ENCODE results near the gene CBLN3.
A peak's percentile ranks its signal among the peaks of the same experiment; 100 is the strongest.

Gene CBLN3

DNA sequence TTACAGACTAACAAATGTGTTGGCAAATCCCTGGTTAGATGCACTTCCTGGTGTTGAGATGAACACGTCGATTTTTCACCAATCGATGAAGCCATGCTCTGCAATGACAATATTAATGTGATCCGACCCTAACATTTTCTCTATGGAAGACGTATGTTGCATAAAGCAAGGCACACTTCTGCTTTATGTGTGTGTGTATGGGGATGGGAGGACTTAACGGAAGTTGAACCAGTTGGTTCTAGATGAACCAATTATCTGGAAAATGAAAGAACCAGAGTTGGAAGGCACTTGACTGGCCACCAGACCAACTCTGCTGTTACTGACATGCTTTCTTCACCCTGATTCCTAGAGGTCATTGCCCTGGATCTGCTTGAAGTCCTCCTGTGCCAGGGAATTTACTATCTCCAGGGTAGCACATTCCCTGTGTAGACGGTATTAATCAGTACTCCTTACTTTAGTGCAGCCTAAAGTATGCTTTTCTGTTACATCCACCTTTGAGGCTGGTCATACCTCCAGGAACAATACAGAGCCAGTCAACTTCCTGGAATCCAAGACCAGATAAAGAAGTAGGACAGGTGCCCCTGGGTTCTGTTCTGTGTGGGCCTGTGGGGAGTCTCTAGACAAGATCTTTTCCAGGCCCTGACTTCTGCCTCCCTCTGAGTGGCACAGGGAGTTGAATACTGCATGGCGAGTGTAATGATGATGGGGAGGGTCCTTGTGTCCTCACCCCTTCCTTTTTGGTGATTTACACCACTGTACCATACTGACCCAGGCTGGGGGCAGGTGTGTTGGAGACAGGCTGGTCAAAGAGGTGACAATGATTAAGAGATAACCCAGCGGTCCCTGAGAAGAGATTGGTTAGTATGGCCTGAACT, 9.0 kb upstream of the CBLN3 start:
- no peak for DNase-seq

DNA sequence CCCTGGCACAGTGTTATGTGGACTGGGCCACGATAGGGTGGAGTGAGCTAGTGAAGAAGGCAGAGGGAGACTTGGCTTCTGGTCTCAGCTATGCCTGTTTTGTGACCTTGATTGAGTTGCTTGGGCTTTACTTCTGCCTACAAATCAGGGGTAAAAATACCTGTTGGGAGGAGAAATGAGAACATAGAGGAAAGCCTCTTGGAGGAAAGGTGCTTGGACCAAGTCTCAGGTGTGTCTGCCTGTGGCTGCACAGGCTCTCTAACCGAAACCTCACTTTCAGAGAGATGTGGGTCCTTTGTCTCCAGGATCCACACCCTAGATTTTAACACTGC, 8.2 kb upstream of the CBLN3 start:
- no peak for DNase-seq

DNA sequence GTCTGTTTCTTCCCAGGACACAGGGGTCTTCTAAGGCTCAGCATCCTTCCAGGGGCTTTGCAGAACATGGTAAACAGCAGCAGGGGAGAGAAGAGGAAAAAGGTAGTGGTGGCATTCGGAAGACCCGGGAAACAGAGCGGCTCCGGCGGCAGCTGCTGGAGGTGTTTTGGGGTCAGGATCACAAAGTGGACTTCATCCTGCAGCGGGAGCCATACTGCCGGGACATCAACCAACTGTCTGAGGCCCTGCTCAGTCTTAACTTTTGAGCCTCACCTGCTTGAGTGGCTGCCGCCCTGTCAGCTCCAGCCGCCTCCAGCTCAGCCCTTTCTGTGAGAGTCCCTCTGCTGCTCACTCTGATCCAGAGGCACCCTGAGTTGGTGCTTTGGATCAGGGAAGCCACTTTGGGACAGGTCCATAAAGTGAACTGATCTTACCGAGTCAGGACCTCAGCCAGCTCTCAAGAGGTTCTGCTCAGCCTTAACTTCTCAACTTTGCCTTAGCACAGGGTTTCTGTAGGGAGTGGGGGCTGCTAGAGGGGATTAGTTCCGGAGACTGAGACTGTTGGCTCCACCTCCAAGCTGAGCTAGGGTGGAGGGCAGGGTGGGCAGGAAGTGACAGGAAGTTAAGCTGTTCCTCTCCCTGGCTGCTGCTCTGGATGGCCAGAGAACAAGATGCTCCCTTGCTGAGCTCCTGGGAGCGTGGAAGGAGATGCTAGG, 7.7 kb upstream of the CBLN3 start:
- no peak for DNase-seq

GRCh38 chr14:24436355-24437019, 7.0 kb upstream of the CBLN3 start:
- DNase-seq, result peak; percentile 32 to 74

DNA sequence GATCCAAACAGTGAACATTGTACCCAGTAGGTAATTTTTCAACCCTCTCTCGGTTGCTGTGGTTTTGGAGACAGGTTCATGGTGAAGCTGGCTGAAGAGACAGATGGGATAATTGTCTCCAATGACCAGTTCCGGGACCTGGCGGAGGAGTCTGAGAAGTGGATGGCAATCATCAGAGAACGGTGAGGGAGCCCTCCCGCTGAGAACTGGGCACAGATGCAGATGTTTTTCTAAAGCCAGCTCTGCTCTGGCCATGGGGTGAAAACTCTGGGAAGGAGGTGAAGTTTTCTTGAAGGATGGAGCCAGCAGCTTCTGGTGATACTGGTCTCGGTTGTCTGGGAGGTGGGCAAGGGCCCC, 6.5 kb upstream of the CBLN3 start:
- no peak for DNase-seq

DNA sequence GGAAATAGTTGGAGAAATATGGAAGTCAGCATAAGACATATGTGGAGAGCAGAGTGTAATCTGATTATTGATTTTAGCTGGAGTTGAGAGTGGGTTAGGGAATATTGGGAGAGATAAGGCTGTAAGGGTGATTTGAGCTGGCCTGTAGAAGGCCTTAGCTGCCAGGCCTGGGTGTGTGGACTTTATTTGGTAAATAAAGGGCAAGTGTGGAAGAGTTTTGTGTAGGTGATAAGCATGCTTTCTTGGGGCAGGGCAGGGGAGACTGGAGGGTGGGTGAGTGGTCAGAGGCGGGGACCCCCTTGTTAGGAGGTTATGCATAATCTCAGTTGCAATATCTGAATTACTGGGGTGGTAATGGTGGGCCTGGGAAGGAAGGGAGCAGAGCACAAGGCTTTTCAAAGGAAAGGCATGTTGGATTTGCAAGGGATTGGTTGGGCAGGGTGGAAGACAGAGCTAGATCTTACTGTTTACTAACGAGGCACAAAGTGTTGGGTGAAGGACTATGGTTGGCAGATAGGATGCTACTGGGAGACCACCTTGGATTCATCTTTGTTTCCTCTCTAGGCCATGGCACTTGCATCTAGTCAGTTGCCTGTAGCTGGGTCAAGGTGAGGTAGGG, 5.8 kb upstream of the CBLN3 start:
- no peak for DNase-seq

GRCh38 chr14:24434676-24435075, 5.2 kb upstream of the CBLN3 start:
- no peak for DNase-seq

DNA sequence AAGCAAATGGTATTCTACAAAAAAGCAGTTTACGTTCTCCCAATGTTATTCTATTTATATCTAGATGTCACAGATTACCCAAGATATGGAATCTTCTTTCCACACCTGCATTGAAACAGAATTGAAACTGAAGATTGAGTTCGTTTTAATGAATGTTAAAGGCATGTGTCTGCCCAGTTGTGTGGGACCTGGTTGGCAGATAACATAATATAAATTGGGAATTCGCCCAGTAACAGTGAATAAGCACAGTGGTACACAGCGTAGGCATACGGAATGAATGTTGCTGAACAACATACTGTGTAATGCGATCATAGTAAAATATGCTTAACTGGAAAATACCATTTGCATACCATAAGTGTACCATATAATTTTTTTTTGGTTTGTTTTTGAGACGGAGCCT, 4.6 kb upstream of the CBLN3 start:
- no peak for DNase-seq

DNA sequence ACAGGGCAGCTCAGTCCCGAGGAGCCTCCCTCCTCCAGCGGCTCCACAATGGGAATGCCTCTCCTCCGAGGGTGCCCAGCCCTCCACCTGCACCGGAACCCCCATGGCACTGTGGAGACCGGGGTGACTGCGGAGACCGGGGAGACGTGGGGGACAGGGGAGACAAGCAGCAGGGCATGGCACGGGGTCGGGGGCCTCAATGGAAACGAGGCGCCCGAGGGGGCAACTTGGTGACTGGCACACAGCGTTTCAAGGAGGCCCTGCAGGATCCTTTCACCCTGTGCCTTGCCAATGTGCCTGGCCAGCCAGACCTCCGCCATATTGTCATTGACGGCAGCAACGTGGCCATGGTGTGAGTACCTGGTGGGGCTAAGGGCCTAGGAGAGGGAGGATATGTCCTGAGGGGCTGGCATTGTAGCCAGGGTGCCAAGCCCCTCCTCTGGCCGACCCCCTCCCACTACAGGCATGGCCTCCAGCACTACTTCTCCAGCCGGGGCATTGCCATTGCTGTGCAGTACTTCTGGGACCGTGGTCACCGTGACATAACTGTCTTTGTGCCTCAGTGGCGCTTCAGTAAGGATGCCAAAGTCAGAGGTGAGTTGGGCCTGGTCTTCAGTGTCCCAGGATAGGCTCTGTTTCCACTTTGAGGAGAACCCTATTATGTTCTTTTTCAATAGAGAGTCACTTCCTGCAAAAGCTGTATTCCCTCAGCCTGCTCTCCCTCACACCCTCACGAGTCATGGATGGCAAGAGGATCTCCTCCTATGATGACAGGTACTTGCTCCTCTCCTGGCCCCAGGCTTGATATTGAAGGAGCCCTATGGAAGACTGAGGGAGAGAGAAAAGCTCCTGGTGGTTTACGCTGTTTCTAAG, 3.0 kb upstream of the CBLN3 start:
- DNase-seq, result no peak

DNA sequence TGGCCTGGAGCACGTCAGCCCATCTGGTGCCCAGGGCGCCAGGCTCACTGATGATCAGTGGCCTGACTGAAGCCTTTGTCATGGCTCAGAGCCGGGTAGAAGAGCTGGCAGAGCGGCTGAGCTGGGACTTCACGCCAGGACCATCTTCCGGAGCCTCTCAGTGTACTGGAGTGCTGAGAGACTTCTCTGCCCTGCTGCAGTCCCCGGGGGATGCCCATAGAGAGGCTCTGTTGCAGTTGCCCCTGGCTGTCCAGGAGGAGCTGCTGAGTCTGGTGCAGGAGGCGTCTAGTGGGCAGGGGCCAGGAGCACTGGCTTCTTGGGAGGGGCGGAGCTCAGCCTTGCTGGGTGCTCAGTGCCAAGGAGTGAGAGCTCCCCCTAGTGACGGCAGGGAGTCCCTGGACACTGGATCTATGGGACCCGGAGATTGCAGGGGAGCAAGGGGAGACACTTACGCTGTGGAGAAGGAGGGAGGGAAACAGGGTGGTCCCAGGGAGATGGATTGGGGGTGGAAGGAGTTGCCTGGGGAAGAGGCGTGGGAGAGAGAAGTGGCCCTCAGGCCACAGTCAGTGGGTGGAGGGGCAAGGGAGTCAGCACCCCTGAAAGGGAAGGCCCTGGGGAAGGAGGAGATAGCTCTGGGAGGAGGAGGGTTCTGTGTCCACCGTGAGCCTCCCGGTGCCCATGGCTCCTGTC, 2.2 kb upstream of the CBLN3 start:
- peak; percentile 88 to 96 for DNase-seq

GRCh38 chr14:24430682-24431568, 1.5 kb upstream of the CBLN3 start:
- DNase-seq, result peak in 1 of 2 experiments; percentile 33

DNA sequence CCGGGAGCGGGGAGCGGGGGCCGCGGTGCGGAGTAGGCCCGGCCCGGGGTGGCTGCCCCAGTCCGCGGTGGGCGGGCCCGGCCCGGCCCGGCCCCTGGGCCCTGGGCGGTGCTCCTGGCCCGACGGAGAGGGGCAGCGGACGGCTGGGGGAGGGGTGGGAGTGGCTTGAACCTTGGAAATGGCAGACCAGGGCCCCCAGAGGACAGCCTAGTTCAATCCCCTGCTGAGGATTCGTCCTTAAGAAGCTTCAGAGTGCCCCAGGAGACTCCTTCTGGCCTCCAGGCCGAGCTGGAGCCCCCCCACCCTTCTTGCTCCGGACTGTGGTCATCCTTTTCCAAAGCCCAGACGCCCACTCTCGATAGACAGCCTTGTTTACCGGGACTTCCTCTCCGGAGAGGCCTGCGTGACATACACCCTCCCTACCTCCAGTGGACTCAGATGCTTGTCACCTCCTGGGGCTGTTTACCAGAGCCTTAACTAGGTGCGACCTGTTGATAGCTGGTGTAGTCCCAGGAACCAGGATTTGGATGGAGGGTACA, 744 bp upstream of the CBLN3 start:
- DNase-seq, result peak; percentile 28 to 80

- DNase-seq, result no peak
Measured at GRCh38 chr14:24428628-24429394, 657 bp downstream of the CBLN3 start.

DNA sequence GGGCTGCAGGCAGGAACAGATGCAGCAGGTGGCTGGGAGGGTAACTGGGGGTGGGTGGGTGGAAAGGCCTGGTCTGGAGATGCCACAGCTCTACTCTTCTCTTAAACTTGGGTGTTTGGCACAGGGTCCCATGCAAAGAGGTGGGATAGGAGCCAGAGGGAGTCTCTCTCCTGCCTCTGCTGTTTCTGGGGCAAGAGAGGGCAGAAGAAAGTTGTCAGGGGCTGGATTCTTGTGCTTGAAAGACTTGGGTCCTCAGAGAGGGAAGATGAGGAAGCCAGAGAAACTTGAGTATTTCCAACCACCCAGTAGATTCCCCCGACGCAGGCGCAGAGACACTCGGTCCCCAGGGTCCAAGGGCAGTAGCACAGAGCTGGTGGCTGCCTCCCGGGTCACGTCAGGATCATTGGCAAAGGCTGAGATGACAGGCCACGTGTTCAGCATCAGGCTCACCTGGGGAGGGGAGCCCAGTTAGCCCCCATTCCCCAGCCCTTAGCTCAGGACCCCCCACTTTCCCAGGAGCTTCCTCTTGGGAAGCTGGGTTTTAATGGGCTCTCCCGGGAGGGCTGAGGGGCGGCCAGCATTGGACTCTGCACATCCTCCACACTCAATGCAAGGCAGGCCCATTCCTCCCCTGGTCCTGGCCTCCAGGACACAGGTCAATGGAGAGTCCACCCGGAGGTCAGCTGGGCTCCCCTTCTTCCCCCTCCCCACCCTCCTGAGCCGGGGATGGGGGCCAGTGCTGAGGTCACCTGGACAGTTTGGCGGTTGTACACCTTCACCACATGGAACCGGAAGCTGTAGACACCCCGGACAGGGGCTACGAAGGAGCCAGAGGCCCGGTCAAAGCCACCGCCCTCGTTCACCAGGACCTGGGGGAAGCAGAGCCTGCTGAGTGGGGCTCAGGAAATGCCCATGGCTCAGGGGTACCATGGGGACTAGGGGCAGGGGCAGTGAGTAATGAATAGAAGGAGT, 1.6 kb downstream of the CBLN3 start:
- DNase-seq, result no peak

- DNase-seq, result peak; percentile 4 to 52
Measured at GRCh38 chr14:24426912-24427536, 2.4 kb downstream of the CBLN3 start.

GRCh38 chr14:24426150-24426911, 3.1 kb downstream of the CBLN3 start:
- no peak for DNase-seq

- no peak for DNase-seq
Measured at GRCh38 chr14:24425704-24426103, 3.8 kb downstream of the CBLN3 start.

Data from NCI-H526 (cell line).